ENCODE data around the gene SKA3. TPM values are rescaled to one million over a fixed set of nuclear protein-coding genes. Genes with fewer than 3 reads are reported as not detected.
"Not testable (repeated sequence)": the region's sequence is repeated elsewhere in the genome, so short reads cannot be mapped to it uniquely, and the experiment has no call there.

SKA3 gene
- total RNA-seq, 1 donor from 2014 or later, result 14.3 TPM

DNA sequence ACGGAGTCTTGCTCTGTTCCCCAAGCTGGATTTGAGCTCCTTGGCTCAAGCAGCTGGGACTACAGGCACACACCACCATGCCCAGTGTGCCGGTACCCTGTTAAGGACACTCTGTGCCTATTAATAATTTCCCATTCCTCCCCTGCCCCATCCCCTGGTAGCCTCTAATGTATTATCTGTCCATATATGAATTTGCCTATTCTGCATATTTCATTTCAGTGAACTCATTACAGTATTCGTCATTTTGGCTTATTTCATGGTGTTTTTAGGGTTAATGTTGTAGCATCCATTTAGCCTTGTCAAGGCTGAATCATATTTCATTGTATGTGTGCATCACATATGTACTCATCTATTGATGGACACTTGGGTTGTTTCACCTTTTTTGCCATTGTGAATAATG, 33.6 kb downstream of the SKA3 start:
- TF ChIP-seq, protein P1, sequence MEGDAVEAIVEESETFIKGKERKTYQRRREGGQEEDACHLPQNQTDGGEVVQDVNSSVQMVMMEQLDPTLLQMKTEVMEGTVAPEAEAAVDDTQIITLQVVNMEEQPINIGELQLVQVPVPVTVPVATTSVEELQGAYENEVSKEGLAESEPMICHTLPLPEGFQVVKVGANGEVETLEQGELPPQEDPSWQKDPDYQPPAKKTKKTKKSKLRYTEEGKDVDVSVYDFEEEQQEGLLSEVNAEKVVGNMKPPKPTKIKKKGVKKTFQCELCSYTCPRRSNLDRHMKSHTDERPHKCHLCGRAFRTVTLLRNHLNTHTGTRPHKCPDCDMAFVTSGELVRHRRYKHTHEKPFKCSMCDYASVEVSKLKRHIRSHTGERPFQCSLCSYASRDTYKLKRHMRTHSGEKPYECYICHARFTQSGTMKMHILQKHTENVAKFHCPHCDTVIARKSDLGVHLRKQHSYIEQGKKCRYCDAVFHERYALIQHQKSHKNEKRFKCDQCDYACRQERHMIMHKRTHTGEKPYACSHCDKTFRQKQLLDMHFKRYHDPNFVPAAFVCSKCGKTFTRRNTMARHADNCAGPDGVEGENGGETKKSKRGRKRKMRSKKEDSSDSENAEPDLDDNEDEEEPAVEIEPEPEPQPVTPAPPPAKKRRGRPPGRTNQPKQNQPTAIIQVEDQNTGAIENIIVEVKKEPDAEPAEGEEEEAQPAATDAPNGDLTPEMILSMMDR (IDR thresholded peaks at IDR 0.05; ENCODE audit: unreplicated experiment), result no peak
- Mint-ChIP-seq H3K27ac (peak overlapping the region; percentile 63), H3K4me3 (ENCODE audit: low read depth) (peak overlapping the region; percentile 58), H3K4me1 (ENCODE audit: low read depth) (peaks cover 17% of the 10 kb centered on the region), H3K9me3 (ENCODE audit: low read depth) (no peaks in the 10 kb centered on the region), H3K27me3 (no peaks in the 10 kb centered on the region), H3K36me3 (ENCODE audit: insufficient read depth) (peaks cover 20% of the 10 kb centered on the region)
- DNase-seq (ENCODE audit: low spot score, unreplicated experiment), result no peak

GRCh38 chr13:21139374-21139773, 37.0 kb downstream of the SKA3 start:
- Mint-ChIP-seq H3K9me3 (ENCODE audit: low read depth) (peaks cover 7% of the 10 kb centered on the region), H3K36me3 (ENCODE audit: insufficient read depth) (peaks cover 13% of the 10 kb centered on the region), H3K27me3 (no peaks in the 10 kb centered on the region), H3K4me3 (ENCODE audit: low read depth) (peak overlapping the region; percentile 98), H3K4me1 (ENCODE audit: low read depth) (peaks cover 17% of the 10 kb centered on the region), H3K27ac (peak overlapping the region; percentile 99)
- no peak for DNase-seq (ENCODE audit: low spot score, unreplicated experiment)
- TF ChIP-seq, protein P1 (IDR thresholded peaks at IDR 0.05; ENCODE audit: unreplicated experiment), result no peak

GRCh38 chr13:21138561-21138960, 37.8 kb downstream of the SKA3 start:
- peaks cover 15% of the 10 kb centered on the region for H3K4me1 Mint-ChIP-seq (ENCODE audit: low read depth)
- peak overlapping the region; percentile 74 for H3K27ac Mint-ChIP-seq
- H3K36me3 Mint-ChIP-seq (ENCODE audit: insufficient read depth), result peaks cover 10% of the 10 kb centered on the region
- TF ChIP-seq, protein P1 (IDR thresholded peaks at IDR 0.05; ENCODE audit: unreplicated experiment), result no peak
- H3K4me3 Mint-ChIP-seq (ENCODE audit: low read depth), result peak overlapping the region; percentile 67
- DNase-seq (ENCODE audit: low spot score, unreplicated experiment), result no peak
- no peaks in the 10 kb centered on the region for H3K27me3 Mint-ChIP-seq
- H3K9me3 Mint-ChIP-seq (ENCODE audit: low read depth), result peaks cover 7% of the 10 kb centered on the region

GRCh38 chr13:21137696-21138095, 38.7 kb downstream of the SKA3 start:
- H3K27ac Mint-ChIP-seq, result no peak overlapping the region
- H3K36me3 Mint-ChIP-seq (ENCODE audit: insufficient read depth), result peaks cover 5% of the 10 kb centered on the region
- TF ChIP-seq, protein P1 (IDR thresholded peaks at IDR 0.05; ENCODE audit: unreplicated experiment), result no peak
- DNase-seq (ENCODE audit: low spot score, unreplicated experiment), result no peak
- H3K4me3 Mint-ChIP-seq (ENCODE audit: low read depth), result no peak overlapping the region
- peaks cover 2% of the 10 kb centered on the region for H3K27me3 Mint-ChIP-seq
- peaks cover 7% of the 10 kb centered on the region for H3K9me3 Mint-ChIP-seq (ENCODE audit: low read depth)
- H3K4me1 Mint-ChIP-seq (ENCODE audit: low read depth), result peaks cover 12% of the 10 kb centered on the region

DNA sequence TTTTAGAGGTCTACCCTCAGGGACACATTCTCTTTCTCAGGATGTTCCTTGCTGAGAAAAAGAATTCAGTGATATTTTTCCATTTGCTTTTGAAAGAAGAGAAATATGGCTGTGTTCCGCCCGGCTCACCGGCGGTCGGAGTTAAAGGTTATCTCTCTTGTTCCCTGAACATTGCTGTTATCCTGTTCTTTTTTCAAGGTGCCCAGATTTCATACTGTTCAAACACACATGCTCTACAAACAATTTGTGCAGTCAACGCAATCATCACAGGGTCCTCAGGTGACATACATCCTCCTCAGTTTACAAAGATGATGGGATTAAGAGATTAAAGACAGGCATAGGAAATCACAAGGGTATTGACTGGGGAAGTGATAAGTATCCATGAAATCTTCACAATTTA, 40.5 kb downstream of the SKA3 start:
- H3K27ac Mint-ChIP-seq; DNase-seq (ENCODE audit: low spot score, unreplicated experiment); H3K4me3 Mint-ChIP-seq (ENCODE audit: low read depth); H3K27me3 Mint-ChIP-seq; H3K36me3 Mint-ChIP-seq (ENCODE audit: insufficient read depth); H3K9me3 Mint-ChIP-seq (ENCODE audit: low read depth); H3K4me1 Mint-ChIP-seq (ENCODE audit: low read depth): not testable (repeated sequence)

- H3K9me3 Mint-ChIP-seq (ENCODE audit: low read depth), result peaks cover 7% of the 10 kb centered on the region
Observed at GRCh38 chr13:21134475-21134874, 41.9 kb downstream of the SKA3 start.

More at GRCh38 chr13:21134475-21134874, 41.9 kb downstream of the SKA3 start:
- Mint-ChIP-seq H3K27ac (no peak overlapping the region), H3K27me3 (peaks cover 2% of the 10 kb centered on the region), H3K4me1 (ENCODE audit: low read depth) (no peaks in the 10 kb centered on the region), H3K36me3 (ENCODE audit: insufficient read depth) (no peaks in the 10 kb centered on the region), H3K4me3 (ENCODE audit: low read depth) (no peak overlapping the region)
- TF ChIP-seq, protein P1 (IDR thresholded peaks at IDR 0.05; ENCODE audit: unreplicated experiment), result no peak
- no peak for DNase-seq (ENCODE audit: low spot score, unreplicated experiment)
